Gastroesophageal sphincter (tissue), 3 donors: ENCODE measurements around the gene PTPN14.

Source experiments
- EP300 ChIP-seq: sonication (generic); formaldehyde crosslinking; IDR thresholded peaks from one replicate; pipeline ENCODE4 v1.6.1; 2017; ENCODE audit warnings: antibody characterized with exemption, mild to moderate bottlenecking
- POLR2A ChIP-seq, 2 donors: fragments of 450-650 bp; IDR thresholded peaks; one replicate each; pipeline ENCODE4 v1.6.1; 2017; ENCODE audit warnings: antibody characterized with exemption in 2 of 2, mild to moderate bottlenecking in 2 of 2, moderate library complexity in 1 of 2
- POLR2AphosphoS5 ChIP-seq: sonication (generic); formaldehyde crosslinking; IDR thresholded peaks from one replicate; pipeline ENCODE4 v1.6.1; 2017; ENCODE audit warnings: antibody characterized with exemption
- TF ChIP-seq, protein P1 (sequence below), 4 experiments: fragments of 200-600 bp in 2 of 4; fragments of 450-650 bp in 2 of 4; sonication (generic) in 1 of 4; IDR thresholded peaks; one replicate each; pipeline ENCODE4 v1.5.1; 2017 to 2019; ENCODE audit warnings: antibody characterized with exemption in 4 of 4, mild to moderate bottlenecking in 2 of 4, moderate library complexity in 2 of 4

DNA sequence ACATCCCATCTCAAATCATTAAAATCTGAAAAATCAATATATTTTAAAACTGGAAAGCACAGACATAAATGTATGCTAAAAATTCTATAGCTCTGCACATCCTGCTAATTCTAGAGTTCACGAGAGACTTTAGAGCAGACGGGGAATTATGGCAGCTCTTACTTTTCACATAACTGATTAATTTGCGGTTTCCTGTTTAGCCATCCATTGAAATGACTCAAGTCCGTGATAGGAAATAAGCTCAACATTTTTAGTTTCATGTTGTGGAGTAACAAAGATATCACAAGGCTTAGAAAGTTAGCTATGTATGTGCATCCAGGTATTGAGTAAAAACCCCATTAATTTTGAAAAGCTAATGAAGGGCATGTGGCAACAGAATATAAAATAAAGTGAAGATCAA lies 147.2 kb downstream of the PTPN14 start:
- no peak for TF ChIP-seq POLR2AphosphoS5
- TF ChIP-seq POLR2A (IDR thresholded peaks at IDR 0.05) = no peak
- TF ChIP-seq, protein P1, sequence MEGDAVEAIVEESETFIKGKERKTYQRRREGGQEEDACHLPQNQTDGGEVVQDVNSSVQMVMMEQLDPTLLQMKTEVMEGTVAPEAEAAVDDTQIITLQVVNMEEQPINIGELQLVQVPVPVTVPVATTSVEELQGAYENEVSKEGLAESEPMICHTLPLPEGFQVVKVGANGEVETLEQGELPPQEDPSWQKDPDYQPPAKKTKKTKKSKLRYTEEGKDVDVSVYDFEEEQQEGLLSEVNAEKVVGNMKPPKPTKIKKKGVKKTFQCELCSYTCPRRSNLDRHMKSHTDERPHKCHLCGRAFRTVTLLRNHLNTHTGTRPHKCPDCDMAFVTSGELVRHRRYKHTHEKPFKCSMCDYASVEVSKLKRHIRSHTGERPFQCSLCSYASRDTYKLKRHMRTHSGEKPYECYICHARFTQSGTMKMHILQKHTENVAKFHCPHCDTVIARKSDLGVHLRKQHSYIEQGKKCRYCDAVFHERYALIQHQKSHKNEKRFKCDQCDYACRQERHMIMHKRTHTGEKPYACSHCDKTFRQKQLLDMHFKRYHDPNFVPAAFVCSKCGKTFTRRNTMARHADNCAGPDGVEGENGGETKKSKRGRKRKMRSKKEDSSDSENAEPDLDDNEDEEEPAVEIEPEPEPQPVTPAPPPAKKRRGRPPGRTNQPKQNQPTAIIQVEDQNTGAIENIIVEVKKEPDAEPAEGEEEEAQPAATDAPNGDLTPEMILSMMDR (IDR thresholded peaks at IDR 0.05) = no peak
- TF ChIP-seq EP300 = no peak
